ENCODE data around the gene MTMR2. TPM values are rescaled to one million over a fixed set of nuclear protein-coding genes. Genes with fewer than 3 reads are reported as not detected.

Gene MTMR2
- total RNA-seq, 1 experiment from 2014 or later, result 59.0 TPM

GRCh38 chr11:95795627-95796295 is 128.1 kb downstream of the MTMR2 start:
- Histone ChIP-seq H3K4ac (ENCODE audit: low read depth, low read length) (no peak overlapping the region), H2AFZ (ENCODE audit: low read length) (no peak overlapping the region), H3K27ac (ENCODE audit: insufficient read length, low read depth, low read length) (no peak overlapping the region), H4K5ac (ENCODE audit: insufficient read length, low read depth, low read length) (no peak overlapping the region), H3T11ph (ENCODE audit: low read length) (no peak overlapping the region), H4K8ac (replicated peaks; ENCODE audit: insufficient read length, low read depth, low read length) (no peak overlapping the region), H3K4me1 (ENCODE audit: insufficient read depth, low read length) (no peaks in the 10 kb centered on the region), H3K9ac (ENCODE audit: extremely low read depth, insufficient read length, low read length) (no peak overlapping the region), H3K14ac (ENCODE audit: insufficient read depth, low read length) (no peak overlapping the region), H4K20me1 (ENCODE audit: control insufficient read depth, insufficient read depth, insufficient read length) (no peaks in the 10 kb centered on the region), H3K9me3 (ENCODE audit: control insufficient read depth, low read depth, low read length) (no peaks in the 10 kb centered on the region), H3K4me2 (ENCODE audit: insufficient read depth, insufficient read length, low read length) (no peak overlapping the region), H3K56ac (ENCODE audit: insufficient read length, low read depth, low read length) (no peak overlapping the region), H3K23ac (ENCODE audit: insufficient read length, low read depth, low read length) (no peak overlapping the region), H3K79me2 (ENCODE audit: insufficient read depth, low read length) (peaks cover 22% of the 10 kb centered on the region; the same call in 1 of the 2 replicates), H2BK20ac (ENCODE audit: low read depth, low read length, poor library complexity, severe bottlenecking) (no peak overlapping the region), H2BK15ac (ENCODE audit: low read depth, low read length) (no peak overlapping the region), H3K27me3 (ENCODE audit: insufficient read depth, low read length) (no peaks in the 10 kb centered on the region), H2BK12ac (ENCODE audit: insufficient read length, low read depth, low read length) (no peak overlapping the region), H2BK5ac (ENCODE audit: insufficient read length, low read length) (no peak overlapping the region), H2BK120ac (ENCODE audit: low read depth, low read length, poor library complexity, severe bottlenecking) (no peak overlapping the region), H4K91ac (ENCODE audit: insufficient read length, low read depth, low read length) (no peak overlapping the region), H3K18ac (ENCODE audit: insufficient read length, low read depth, low read length) (no peak overlapping the region), H3K23me2 (ENCODE audit: insufficient read length, low read depth, low read length, poor library complexity, severe bottlenecking) (peaks cover 8% of the 10 kb centered on the region), H2AK5ac (ENCODE audit: insufficient read length, low read length) (no peak overlapping the region), H3K79me1 (ENCODE audit: insufficient read depth, low read depth, low read length, poor library complexity, severe bottlenecking) (no peaks in the 10 kb centered on the region)
- Mint-ChIP-seq H3K9me3 (no peaks in the 10 kb centered on the region), H3K27ac (no peak overlapping the region), H3K4me1 (peaks cover 27 to 31% of the 10 kb centered on the region in 2 experiments), H3K27me3 (ENCODE audit: low read depth) (no peaks in the 10 kb centered on the region), H3K36me3 (ENCODE audit: insufficient read depth in 1 of 3, low read depth in 3 of 3) (peaks cover 14 to 19% (median 17%) of the 10 kb centered on the region in 3 experiments), H3K4me3 (no peak overlapping the region)
- no peak for TF ChIP-seq CTCF (conservative IDR thresholded peaks at IDR 0.05)
- no CpG with 5 or more reads among the region's 3 CpGs for WGBS (ENCODE audit: extremely low coverage, insufficient read length, low lambda C conversion rate)
- DNase-seq, result no peak

Measured in H9 (cell line).